GM23248 (cell line): ENCODE data around the gene CDH19. TPM values are rescaled to one million over a fixed set of nuclear protein-coding genes. Genes with fewer than 3 reads are reported as not detected.

Experiments used
- DNase-seq: peaks from one replicate; pipeline ENCODE4 v3.0.0-alpha.2; 2015
- H2AFZ ChIP-seq: fragments of 200-600 bp; sonication (generic); 2 replicates; pipeline ENCODE4 v1.6.1; 2016; ENCODE audit warnings: antibody characterized with exemption
- H3F3A ChIP-seq: fragments of 200-600 bp; sonication (generic); 2 replicates; pipeline ENCODE4 v1.6.1; 2016; ENCODE audit warnings: mild to moderate bottlenecking, antibody characterized with exemption, mixed run types; ENCODE audit not compliant: insufficient read depth
- H3K27ac ChIP-seq: fragments of 200-600 bp; sonication (generic); 2 replicates; pipeline ENCODE4 v1.5.1; 2016; ENCODE audit warnings: mild to moderate bottlenecking
- H3K27me3 ChIP-seq: fragments of 200-600 bp; sonication (generic); replicated peaks from 2 replicates; pipeline ENCODE4 v1.6.1; 2016; ENCODE audit warnings: mild to moderate bottlenecking; ENCODE audit not compliant: insufficient read depth
- H3K36me3 ChIP-seq: fragments of 200-600 bp; sonication (generic); 2 replicates; pipeline ENCODE4 v1.6.1; 2016; ENCODE audit warnings: low read depth, mild to moderate bottlenecking
- H3K4me1 ChIP-seq: fragments of 200-600 bp; sonication (generic); 2 replicates; pipeline ENCODE4 v1.6.1; 2016; ENCODE audit warnings: mild to moderate bottlenecking; ENCODE audit not compliant: insufficient read depth
- H3K4me2 ChIP-seq: fragments of 200-600 bp; sonication (generic); one replicate; pipeline ENCODE4 v1.6.1; 2016; ENCODE audit warnings: mild to moderate bottlenecking; ENCODE audit not compliant: unreplicated experiment
- H3K4me3 ChIP-seq: fragments of 200-600 bp; sonication (generic); 2 replicates; pipeline ENCODE4 v1.5.1; 2016; ENCODE audit warnings: mild to moderate bottlenecking
- H3K79me2 ChIP-seq: fragments of 200-600 bp; sonication (generic); 2 replicates; pipeline ENCODE4 v1.6.1; 2016; ENCODE audit warnings: mild to moderate bottlenecking; ENCODE audit not compliant: insufficient read depth
- H3K9ac ChIP-seq: fragments of 200-600 bp; sonication (generic); 2 replicates; pipeline ENCODE4 v1.6.1; 2016; ENCODE audit warnings: mild to moderate bottlenecking
- H3K9me2 ChIP-seq: fragments of 200-600 bp; sonication (generic); 2 replicates; pipeline ENCODE4 v1.6.1; 2016; ENCODE audit warnings: mixed run types, mild to moderate bottlenecking, moderate library complexity; ENCODE audit not compliant: insufficient read depth
- H3K9me3 ChIP-seq: fragments of 200-600 bp; sonication (generic); one replicate; pipeline ENCODE4 v1.6.1; 2017; ENCODE audit warnings: low read depth
- H4K20me1 ChIP-seq: fragments of 200-600 bp; sonication (generic); 2 replicates; pipeline ENCODE4 v1.6.0; 2016; ENCODE audit not compliant: insufficient read depth
- EZH2 ChIP-seq: fragments of 200-600 bp; sonication (generic); IDR thresholded peaks from 2 replicates; pipeline ENCODE4 v1.6.1; 2018; ENCODE audit warnings: antibody characterized with exemption, mild to moderate bottlenecking; ENCODE audit not compliant: insufficient read depth, poor library complexity, severe bottlenecking
- EZH2phosphoT487 ChIP-seq: fragments of 200-600 bp; sonication (generic); IDR thresholded peaks from 2 replicates; pipeline ENCODE4 v1.6.1; 2018; ENCODE audit warnings: antibody characterized with exemption, moderate library complexity, mild to moderate bottlenecking, low read depth; ENCODE audit not compliant: insufficient read depth
- WGBS, 2 experiments: methylation state at CpG; one replicate each; pipeline ENCODE4 v1.1.6; 2015 to 2017; ENCODE audit warnings: low lambda C conversion rate in 2 of 2, low coverage in 1 of 2; ENCODE audit errors: missing lambda C conversion rate in 2 of 2; 5-methylcytosine and 5-hydroxymethylcytosine counted together
- in situ Hi-C: fragments of 300-500 bp; cut with MboI; formaldehyde crosslinking; loops from 2 replicates; pipeline ENCODE4 v1.15.0; 2020
- polyA plus RNA-seq: library from polyadenylated mRNA; unstranded; fragments of >200 nt; fragmentation: Nextera tagmentation; extraction: Ambion mirVana; gene quantifications from 2 replicates; pipeline ENCODE4 v1.2.1, GENCODE V29; 2016
- total RNA-seq: library from RNA; depleted of rRNA; stranded (reverse); fragments of >200 nt; shearing (Covaris generic); gene quantifications from 2 replicates; pipeline ENCODE4 v1.2.3, GENCODE V29; 2014

CDH19 gene
- total and polyA plus RNA-seq, 2 experiments from 2014 or later, result not detected

GRCh38 chr18:66555585-66555984 lies 48.3 kb downstream of the CDH19 start:
- no peaks in the 10 kb centered on the region for H3K9me3 ChIP-seq
- DNase-seq, result no peak
- TF ChIP-seq EZH2phosphoT487, result no peak
- no peak for TF ChIP-seq EZH2
- H3F3A ChIP-seq, result no peaks in the 10 kb centered on the region
- no peaks in the 10 kb centered on the region for H3K27me3 ChIP-seq
- H4K20me1 ChIP-seq, result no peaks in the 10 kb centered on the region
- H3K36me3 ChIP-seq, result no peaks in the 10 kb centered on the region
- H3K79me2 ChIP-seq, result no peaks in the 10 kb centered on the region
- no peak overlapping the region for H3K9ac ChIP-seq
- H3K27ac ChIP-seq, result no peak overlapping the region
- H3K9me2 ChIP-seq, result no peaks in the 10 kb centered on the region
- no peaks in the 10 kb centered on the region for H3K4me1 ChIP-seq
- H2AFZ ChIP-seq, result no peak overlapping the region
- H3K4me2 ChIP-seq, result no peak overlapping the region
- H3K4me3 ChIP-seq, result no peak overlapping the region
- in situ Hi-C loops, result no loop called here
- 70 to 82% methylated on average over 2 of the region's 2 CpGs for WGBS, 2 experiments

- 4 to 9% methylated on average over 1 of the region's 1 CpG for WGBS, 2 experiments
- Histone ChIP-seq H3K79me2 (no peaks in the 10 kb centered on the region), H3K9me2 (no peaks in the 10 kb centered on the region), H3K27ac (no peak overlapping the region), H3K4me1 (no peaks in the 10 kb centered on the region), H3K9ac (no peak overlapping the region), H4K20me1 (no peaks in the 10 kb centered on the region), H2AFZ (no peak overlapping the region), H3F3A (no peaks in the 10 kb centered on the region), H3K4me3 (no peak overlapping the region), H3K4me2 (no peak overlapping the region), H3K9me3 (no peaks in the 10 kb centered on the region), H3K36me3 (no peaks in the 10 kb centered on the region), H3K27me3 (no peaks in the 10 kb centered on the region)
- in situ Hi-C loops, result no loop called here
- TF ChIP-seq EZH2phosphoT487 (no peak), EZH2 (no peak)
- DNase-seq, result no peak
These were observed 50.1 kb downstream of the CDH19 start for GRCh38 chr18:66553824-66554223.

- Histone ChIP-seq H3K79me2 (no peaks in the 10 kb centered on the region), H3K36me3 (no peaks in the 10 kb centered on the region), H3F3A (no peaks in the 10 kb centered on the region), H3K9ac (no peak overlapping the region), H2AFZ (no peak overlapping the region), H3K27me3 (no peaks in the 10 kb centered on the region), H4K20me1 (no peaks in the 10 kb centered on the region), H3K9me3 (no peaks in the 10 kb centered on the region), H3K27ac (no peak overlapping the region), H3K4me1 (no peaks in the 10 kb centered on the region), H3K4me2 (no peak overlapping the region), H3K9me2 (no peaks in the 10 kb centered on the region), H3K4me3 (no peak overlapping the region)
- WGBS, 2 experiments, result 25 to 36% methylated on average over 3 of the region's 3 CpGs
- no peak for DNase-seq
- in situ Hi-C loops, result no loop called here
- TF ChIP-seq EZH2, result no peak
- no peak for TF ChIP-seq EZH2phosphoT487
These were observed 53.5 kb downstream of the CDH19 start for GRCh38 chr18:66550366-66550765.

DNA sequence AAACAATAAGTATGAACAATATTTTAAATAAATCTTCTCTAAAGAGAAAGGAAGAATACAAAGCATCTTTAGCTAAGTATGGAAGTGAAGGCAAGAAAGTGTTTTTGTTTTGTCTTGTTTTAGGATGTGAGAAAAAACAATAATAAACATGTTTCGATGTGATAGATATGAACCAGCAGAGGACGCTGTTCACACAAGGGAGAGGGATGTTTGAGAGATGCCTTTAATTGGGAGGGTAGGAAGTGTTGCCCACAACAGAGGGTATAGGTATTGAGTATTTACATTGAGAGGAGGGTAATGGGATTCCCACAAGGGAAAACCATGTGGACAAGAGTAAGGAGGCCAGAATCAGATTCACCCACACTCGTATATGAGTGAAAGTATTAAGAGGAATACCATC lies 55.1 kb downstream of the CDH19 start:
- H3F3A ChIP-seq, result no peaks in the 10 kb centered on the region
- H3K36me3 ChIP-seq, result no peaks in the 10 kb centered on the region
- no peak overlapping the region for H2AFZ ChIP-seq
- WGBS, 2 experiments, result 22 to 26% methylated on average over 3 of the region's 3 CpGs
- H3K9ac ChIP-seq, result no peak overlapping the region
- no peak overlapping the region for H3K27ac ChIP-seq
- H3K4me1 ChIP-seq, result no peaks in the 10 kb centered on the region
- in situ Hi-C loops, result no loop called here
- no peaks in the 10 kb centered on the region for H3K9me2 ChIP-seq
- TF ChIP-seq EZH2phosphoT487, result no peak
- no peak for TF ChIP-seq EZH2
- H3K27me3 ChIP-seq, result no peaks in the 10 kb centered on the region
- H3K4me2 ChIP-seq, result no peak overlapping the region
- H3K4me3 ChIP-seq, result no peak overlapping the region
- H4K20me1 ChIP-seq, result no peaks in the 10 kb centered on the region
- no peak for DNase-seq
- no peaks in the 10 kb centered on the region for H3K9me3 ChIP-seq
- H3K79me2 ChIP-seq, result no peaks in the 10 kb centered on the region

- Histone ChIP-seq H3K4me2 (no peak overlapping the region), H2AFZ (no peak overlapping the region), H3F3A (no peaks in the 10 kb centered on the region), H3K36me3 (no peaks in the 10 kb centered on the region), H3K9me2 (no peaks in the 10 kb centered on the region), H3K9me3 (peaks cover under 1% of the 10 kb centered on the region), H3K4me1 (no peaks in the 10 kb centered on the region), H3K27me3 (no peaks in the 10 kb centered on the region), H3K9ac (no peak overlapping the region), H3K27ac (no peak overlapping the region), H3K79me2 (no peaks in the 10 kb centered on the region), H4K20me1 (no peaks in the 10 kb centered on the region), H3K4me3 (no peak overlapping the region)
- no peak for TF ChIP-seq EZH2phosphoT487
- TF ChIP-seq EZH2, result no peak
- in situ Hi-C loops, result no loop called here
- 40 to 44% methylated on average over 4 of the region's 4 CpGs for WGBS, 2 experiments
- DNase-seq, result no peak
These were observed 69.8 kb downstream of the CDH19 start for GRCh38 chr18:66534110-66534509.
